OCI-LY1 (cell line): ENCODE measurements around the gene CCL16.

Experiments
- EZH2 ChIP-seq: fragments of 200-600 bp; sonication (generic), shearing (Covaris generic); IDR thresholded peaks from 2 replicates; pipeline ENCODE4 v1.8.0; 2017; ENCODE audit warnings: borderline replicate concordance, mixed run types, mild to moderate bottlenecking, antibody characterized with exemption, low read length, moderate library complexity, mixed read lengths
- TF ChIP-seq, protein P1 (sequence below): fragments of 200-600 bp; sonication (generic), shearing (Covaris generic); IDR thresholded peaks from 2 replicates; pipeline ENCODE4 v1.5.1; 2017; ENCODE audit warnings: mild to moderate bottlenecking, antibody characterized with exemption, low read length, moderate library complexity, mixed read lengths

DNA sequence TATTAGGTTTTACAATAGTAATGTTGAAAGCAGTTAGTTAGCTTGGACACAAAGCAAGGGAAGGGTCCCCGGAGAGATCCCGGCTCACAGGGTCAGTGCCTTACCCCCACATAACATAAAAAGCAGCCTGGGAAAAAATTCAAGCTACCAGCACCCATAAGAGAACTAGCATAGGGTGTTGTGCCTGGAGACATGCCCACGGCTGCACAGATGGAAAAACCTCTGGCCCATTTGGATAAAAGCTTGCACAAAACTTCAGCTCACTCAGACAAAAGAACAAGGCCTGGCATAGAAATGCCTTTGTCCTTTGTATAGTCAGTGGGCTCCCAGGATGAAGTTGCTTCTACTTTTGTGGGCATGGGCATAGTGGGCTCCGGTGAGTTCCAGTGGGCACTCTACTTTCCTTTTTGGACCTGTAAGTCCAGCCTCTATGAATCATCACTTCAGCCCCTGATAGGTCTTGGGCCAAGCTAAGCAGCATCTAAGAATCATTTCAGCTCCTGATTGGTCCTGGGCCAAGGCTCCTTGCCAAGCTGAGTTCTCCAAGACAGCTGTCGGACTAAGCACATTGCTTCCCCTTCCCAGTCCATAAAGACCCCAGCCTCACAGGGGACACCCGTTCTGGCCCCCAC is 49.4 kb downstream of the CCL16 start:
- TF ChIP-seq, protein P1, sequence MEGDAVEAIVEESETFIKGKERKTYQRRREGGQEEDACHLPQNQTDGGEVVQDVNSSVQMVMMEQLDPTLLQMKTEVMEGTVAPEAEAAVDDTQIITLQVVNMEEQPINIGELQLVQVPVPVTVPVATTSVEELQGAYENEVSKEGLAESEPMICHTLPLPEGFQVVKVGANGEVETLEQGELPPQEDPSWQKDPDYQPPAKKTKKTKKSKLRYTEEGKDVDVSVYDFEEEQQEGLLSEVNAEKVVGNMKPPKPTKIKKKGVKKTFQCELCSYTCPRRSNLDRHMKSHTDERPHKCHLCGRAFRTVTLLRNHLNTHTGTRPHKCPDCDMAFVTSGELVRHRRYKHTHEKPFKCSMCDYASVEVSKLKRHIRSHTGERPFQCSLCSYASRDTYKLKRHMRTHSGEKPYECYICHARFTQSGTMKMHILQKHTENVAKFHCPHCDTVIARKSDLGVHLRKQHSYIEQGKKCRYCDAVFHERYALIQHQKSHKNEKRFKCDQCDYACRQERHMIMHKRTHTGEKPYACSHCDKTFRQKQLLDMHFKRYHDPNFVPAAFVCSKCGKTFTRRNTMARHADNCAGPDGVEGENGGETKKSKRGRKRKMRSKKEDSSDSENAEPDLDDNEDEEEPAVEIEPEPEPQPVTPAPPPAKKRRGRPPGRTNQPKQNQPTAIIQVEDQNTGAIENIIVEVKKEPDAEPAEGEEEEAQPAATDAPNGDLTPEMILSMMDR: no peak
- TF ChIP-seq EZH2: no peak
